Measurements from ENCODE around the gene ZMYM2. TPM values are rescaled to one million over a fixed set of nuclear protein-coding genes. Genes with fewer than 3 reads are reported as not detected.
"Not testable (repeated sequence)": the region's sequence is repeated elsewhere in the genome, so short reads cannot be mapped to it uniquely, and the experiment has no call there.

The ZMYM2 gene
- total RNA-seq, 4 donors from 2014 or later, result 42.2 to 67.8 (median 63.0) TPM

DNA sequence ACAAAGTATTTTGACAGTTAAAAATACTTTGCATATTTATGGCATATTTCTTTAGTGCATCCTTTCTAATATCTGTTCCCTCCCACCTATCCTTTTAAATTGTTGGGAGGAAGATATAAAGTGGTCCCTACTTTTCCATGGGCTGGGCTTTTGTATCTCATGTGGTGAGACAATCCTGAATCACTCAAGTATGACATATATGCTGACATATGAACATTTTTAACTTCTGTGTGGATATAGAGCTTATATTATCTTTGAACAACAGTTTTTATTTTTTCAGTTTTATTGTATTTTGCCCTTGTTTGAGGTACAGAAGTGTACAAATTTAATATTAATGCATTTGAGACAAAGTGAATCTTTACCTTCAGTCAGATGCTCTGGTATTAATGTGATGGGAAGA is 3.4 kb downstream of the ZMYM2 start:
- no peak for TF ChIP-seq CTCF (IDR thresholded peaks at IDR 0.05)
- ATAC-seq (ENCODE audit: low FRiP score) (no peak), DNase-seq (ENCODE audit: low spot score) (no peak)

DNA sequence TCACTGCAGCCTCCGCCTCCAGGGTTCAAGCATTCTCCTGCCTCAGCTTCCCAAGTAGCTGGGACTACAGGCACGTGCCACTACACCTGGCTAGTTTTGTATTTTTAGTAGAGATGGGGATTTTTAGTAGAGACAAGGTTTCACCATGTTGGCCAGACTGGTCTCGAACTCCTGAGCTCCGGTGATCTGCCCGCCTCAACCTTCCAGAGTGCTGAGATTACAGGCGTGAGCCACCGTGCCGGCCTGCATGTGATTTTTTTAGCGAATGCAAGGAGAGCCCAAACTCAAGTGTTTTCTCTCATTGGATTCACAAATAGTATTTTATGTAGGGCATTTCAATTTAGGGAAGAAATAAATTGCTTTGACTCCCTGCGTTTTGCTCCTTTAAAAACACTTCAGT is 4.4 kb downstream of the ZMYM2 start:
- DNase-seq (ENCODE audit: low spot score), result no peak
- ATAC-seq (ENCODE audit: low FRiP score), result no peak
- no peak for TF ChIP-seq CTCF (IDR thresholded peaks at IDR 0.05)

DNA sequence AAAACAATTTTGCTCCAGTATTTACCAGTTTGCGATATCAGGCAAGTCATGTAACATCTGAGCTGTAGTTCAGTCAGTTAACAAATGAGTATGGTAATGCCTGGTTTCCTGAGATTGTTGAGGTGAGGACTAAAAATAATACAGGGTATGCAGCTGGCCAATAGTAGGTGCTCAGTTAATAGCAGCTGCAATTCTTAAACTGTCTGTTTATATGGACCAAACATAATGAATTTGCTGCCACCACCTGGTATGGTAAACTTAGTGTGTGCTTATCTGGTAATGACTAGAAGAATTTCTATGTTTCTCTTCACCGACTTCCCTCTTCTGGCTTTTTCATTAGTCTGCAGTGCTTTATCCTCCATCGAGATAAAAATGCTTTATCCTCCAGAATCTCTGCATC is 9.1 kb downstream of the ZMYM2 start:
- ATAC-seq (ENCODE audit: low FRiP score) (no peak), DNase-seq (ENCODE audit: low spot score) (no peak)
- TF ChIP-seq CTCF (IDR thresholded peaks at IDR 0.05), result no peak

DNA sequence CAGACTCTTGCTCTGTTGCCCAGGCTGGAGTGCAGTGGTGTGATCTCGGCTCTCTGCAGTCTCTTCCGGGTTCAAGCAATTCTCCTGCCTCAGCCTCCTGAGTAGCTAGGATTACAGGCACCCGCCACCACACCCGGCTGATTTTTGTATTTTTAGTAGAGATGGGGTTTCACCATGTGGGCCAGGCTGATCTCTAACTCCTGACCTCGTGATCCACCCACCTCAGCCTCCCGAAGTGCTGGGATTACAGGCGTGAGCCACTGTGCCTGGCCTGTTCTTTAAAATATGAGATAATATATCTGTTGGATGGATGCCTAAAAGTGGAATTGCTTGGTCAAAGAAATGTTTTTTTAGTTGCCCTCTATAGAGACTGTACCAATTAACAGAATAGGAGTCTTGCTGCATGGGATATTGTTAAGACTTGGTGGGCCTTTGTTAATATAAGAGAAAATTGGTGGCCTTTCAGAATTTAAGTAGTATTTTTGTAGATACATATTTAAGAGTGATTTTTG is 16.0 kb downstream of the ZMYM2 start:
- not testable (repeated sequence) for ATAC-seq (ENCODE audit: low FRiP score); DNase-seq (ENCODE audit: low spot score)

- no peak for TF ChIP-seq CTCF (IDR thresholded peaks at IDR 0.05)
- ATAC-seq (ENCODE audit: low FRiP score) (no peak), DNase-seq (ENCODE audit: low spot score) (no peak)
Observed at GRCh38 chr13:19978831-19979437, 20.4 kb downstream of the ZMYM2 start.

DNA sequence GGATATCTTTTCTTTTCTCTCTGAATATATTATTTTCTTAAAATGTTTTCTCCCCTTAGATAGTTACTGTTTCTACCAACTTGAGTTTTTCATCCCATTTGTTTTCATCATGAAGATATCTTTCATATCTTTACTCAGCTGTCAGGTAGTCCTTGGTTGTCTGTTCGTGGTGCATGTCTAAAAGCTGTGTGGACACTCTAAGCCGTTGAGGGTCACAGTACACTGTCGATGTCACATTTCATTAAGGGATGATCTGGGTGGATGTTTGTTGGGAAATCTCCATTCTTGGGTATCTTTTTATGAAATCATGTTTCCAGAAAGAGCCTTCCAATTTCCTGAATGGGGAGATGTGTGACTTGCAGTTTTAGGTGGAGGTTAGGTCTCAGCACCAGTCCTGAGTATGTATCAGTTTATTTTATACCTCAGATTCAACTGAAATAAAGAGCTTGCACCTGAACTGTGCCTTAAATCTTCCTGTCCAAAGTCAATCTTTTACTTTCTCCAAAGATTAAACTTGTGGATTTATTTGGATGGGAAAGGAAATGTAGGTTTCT is 23.2 kb downstream of the ZMYM2 start:
- no peak for TF ChIP-seq CTCF (IDR thresholded peaks at IDR 0.05)
- ATAC-seq (ENCODE audit: low FRiP score) (no peak), DNase-seq (ENCODE audit: low spot score) (no peak)

- ATAC-seq (ENCODE audit: low FRiP score), result no peak
- DNase-seq (ENCODE audit: low spot score), result no peak
- TF ChIP-seq CTCF (IDR thresholded peaks at IDR 0.05), result no peak
Observed at GRCh38 chr13:19982447-19983043, 24.0 kb downstream of the ZMYM2 start.

Data from omental fat pad (tissue), 4 donors.